NAMALWA (cell line): ENCODE results near the gene NOB1.

Experiments
- DNase-seq: peaks from one replicate; pipeline ENCODE4 v3.0.0-alpha.2; 2015; ENCODE audit warnings: low spot score

NOB1 gene

DNA sequence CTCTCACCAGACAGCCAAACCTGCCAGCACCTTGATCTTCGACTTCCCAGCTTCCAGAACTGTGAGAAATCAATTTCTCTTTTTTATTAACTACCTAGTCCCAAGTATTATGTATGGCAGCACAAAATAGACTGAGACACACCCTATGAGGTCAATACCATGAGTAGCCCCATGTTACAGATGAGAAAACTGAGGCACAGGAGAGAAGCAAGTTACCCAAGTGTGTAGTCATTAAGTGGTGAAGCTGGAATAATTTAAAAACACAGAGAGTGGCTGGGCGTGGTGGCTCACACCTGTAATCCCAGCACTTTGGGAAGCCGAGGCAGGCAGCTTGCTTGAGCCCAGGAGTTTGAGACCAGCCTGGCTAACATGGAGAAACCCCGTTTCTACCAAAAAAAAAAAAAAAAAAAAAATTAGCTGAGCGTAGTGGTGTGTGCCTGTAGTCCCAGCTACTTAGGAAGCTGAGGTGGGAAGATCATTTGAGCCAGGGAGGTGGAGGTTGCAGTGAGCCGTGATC, 33.2 kb downstream of the NOB1 start:
- no peak for DNase-seq

DNA sequence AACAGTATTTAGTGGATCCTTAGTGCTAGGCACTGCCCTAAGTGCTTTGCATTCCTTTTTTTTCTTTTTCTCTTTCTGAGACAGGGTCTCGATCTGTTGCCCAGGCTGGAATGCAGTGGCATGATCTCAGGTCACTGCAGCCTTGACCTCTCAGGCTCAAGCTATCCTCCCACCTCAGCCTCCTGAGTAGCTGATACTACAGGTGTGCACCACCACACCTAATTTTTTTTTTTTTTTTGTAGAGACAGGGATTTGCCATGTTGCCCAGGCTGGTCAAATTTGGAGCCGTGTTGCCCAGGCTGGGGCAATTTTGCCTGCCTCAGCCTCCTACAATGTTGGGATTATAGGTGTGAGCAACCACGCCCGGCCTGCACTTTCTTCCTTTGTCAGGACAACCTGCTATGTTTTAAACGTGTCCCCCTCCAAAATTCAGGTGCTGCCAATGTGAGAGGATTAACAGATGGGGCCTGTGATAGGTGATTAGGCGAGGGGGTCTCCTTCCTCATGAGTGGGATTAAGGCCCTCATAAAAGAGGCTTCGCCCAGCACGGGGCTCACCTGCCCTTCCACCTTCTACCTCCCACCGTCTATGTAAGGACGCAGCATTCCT, 33.8 kb downstream of the NOB1 start:
- DNase-seq = no peak

DNA sequence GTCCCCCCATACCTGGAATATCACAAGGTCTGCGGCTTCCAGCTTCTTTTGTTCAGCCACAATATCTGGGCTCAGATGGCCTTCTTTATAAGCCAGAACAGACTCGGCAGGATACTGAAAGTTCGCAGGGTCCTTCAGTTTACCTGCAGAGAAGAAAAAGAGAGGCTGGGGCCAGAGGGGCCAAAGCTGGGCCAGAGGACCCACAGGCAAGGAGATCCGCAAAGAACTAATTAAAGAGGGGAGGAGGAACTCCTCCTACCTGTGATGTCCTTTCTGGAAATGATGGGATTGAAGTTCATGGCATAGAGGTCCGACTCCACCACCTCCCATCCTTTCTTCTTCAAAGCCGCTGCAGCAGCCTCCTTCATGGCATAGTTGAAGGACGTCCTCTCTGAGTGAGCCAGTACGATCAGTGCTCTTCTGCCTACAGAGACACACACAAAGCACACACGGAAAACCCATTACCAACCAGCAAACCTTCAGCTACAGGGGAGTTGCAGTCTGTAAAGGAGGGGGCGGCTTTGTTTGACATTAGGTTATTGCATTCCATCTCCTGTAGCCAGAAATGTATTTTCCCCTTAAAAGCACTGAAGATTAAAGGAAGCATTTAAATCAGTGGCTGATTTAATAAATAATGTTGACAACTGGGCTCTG, 36.5 kb downstream of the NOB1 start:
- DNase-seq = no peak

DNA sequence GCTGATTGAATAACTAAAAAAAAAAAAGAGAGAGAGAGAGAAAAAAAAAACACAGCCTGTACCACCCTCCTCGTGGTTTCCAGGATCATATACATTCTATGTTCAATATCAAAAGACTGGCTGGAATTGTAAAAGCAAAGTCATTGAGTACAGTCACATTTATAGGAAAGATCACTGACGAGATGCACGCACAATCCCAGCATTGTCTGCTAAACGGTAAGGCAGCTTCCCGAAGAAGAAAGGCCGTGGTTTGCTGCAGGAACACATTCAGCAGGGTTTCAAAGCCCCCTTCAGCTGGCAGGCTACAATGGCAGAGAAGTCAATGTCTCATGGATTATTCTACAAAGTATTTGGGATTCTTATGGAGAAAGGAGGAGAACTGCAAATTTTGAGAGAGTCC, 37.7 kb downstream of the NOB1 start:
- DNase-seq = no peak

DNA sequence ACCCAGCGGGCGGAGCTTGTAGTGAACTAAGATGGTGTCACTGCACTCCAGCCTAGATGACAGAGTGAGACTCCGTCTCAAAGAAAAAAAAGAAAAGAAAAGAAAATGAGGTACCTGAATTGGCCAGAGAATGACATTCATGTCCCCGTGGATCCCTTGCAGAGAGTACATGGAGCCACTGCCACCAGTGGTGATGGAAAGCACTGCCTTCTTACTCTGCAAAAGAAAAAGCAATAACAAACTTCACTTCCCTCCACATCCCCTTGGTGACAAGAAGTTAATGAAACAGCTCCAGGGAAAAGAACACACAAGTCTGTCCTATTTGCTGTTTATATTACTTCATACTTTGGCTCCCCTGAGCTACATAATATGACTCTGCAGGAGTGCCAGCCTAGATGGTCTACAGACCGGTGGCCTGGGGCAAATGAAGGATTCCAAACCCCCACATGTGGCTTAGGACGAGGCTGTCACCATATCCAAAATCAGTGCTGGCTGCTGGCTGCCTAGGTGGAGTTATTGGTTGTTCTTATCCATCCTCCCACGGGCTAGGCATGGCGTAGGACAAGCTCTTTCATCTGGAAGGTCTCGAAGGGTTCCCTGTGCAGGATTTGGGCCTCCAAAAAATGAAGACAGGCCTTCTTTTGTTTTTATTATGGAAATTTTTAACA, 41.7 kb downstream of the NOB1 start:
- DNase-seq = no peak

DNA sequence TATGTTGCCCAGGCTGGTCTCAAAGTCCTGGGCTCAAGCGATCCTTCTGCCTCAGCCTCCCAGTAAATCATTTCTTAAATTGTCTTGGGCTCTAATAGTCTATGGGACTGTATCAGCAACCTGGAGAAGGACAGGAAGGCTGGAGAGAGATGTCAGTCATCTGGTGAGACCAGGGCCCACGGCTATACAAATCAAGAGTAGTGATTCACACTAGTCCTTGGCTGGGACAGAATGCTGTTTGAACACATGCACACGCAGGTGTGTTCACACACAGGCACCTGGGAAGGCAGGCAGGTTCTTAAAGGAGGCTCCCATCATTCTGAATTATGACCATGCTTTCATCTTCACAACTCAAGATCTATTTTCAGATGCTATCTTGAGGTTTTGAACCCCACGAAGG, 42.4 kb downstream of the NOB1 start:
- no peak for DNase-seq

DNA sequence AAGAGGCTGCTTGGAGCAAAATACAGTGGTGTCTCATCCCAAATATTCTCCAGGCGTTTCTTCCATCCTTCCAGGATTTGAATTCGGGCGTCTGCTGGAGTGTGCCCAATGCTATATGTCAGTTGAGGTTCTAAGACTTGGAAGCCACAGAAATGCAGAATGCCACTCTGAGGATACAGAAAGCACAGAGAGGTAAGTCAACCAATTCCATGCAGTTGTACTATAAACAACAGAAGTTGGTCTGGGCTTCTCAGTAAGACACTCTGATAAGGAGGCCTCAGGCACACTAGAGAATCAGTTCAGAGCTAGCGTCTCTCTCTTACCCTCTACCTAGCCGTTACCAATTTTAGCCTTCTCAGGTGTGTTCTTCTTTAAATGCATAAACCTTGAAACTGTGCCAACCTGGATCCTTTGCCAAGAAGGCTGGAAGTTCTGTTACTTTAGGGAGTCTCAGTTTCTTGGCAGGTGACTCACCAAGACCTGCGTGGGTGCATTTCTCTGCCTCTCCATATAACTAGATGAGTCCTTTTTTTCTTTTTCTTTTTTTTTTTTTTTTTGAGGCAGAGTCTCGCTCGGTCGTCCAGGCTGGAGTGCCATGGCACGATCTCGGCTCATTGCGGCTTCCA, 43.5 kb downstream of the NOB1 start:
- no peak for DNase-seq

DNA sequence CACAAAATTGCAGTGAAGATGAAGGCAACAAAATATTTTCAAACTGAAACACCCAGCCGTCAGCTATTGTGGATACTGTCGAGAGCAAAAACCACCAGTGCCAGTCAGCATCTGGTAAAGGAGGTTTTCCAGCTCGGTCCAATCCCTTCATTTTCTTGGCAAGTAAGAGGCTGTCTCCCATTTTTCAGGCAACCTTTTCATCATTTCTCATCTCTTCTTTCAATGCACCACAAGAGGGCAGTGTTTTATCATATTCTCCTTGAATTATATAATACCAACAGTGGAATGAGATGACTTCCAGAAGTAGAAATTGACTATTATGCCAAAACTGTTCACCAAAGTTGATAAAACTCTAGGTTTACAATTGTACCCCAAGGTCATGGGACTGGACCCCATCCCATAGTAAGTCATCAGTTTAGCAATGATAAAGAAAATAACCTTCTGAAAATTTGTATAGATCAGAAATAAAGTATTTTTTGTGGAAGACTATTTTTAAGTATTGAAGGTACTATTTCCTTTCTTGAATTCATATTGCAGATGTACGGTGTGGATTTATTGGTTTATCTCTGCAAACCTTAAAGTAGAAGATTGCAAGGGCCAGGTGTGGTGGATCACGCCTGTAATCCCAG, 45.2 kb downstream of the NOB1 start:
- peak; percentile 80 for DNase-seq

DNA sequence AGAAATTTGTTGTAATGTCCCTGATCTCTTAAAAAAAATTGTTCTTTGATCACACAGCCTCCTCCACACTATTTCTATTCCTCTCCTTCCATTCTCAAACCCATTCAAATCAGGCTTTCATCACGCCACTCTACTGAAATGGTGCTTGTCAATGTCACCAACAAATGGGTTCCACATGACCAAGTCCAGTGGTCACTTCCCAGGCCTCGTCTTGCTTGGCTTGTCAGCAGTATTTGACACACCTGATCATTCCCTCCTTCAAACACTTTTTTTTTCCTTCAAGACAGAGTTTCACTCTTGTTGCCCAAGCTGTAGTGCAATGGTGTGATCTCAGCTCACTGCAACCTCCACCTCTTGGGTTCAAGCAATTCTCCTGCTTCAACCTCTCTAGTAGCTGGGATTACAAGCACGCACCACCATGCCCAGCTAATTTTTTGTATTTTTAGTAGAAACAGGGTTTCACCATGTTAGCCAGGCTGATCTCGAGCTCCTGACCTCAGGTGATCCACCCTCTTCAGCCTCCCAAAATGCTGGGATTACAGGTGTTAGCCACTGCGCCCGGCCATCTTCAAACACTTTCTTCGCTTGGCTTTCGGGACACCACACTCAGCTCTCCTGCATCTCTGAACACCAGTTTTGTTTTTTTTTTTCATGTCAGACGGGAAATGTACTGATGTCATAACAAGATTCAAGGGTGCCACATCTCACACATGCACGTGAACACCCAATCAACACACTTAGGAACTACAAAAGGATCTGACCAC, 46.6 kb downstream of the NOB1 start:
- no peak for DNase-seq

DNA sequence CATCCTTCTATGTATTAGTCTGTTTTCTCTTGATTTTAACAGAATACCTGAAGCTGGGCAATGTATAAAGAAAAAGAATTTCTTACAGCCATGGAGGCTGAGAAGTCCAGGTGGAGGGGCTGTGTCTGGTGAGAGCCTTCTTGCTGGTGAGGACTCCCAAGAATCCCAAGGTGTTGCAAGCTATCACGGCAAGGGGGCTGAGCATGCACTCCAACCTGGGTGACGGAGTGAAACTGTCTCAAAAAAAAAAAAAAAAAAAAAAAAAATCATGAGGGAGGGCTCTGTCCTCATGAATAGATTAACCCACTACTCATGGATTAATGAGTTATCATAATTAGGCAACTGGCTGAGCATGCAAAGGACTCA, 47.8 kb downstream of the NOB1 start:
- no peak for DNase-seq

DNA sequence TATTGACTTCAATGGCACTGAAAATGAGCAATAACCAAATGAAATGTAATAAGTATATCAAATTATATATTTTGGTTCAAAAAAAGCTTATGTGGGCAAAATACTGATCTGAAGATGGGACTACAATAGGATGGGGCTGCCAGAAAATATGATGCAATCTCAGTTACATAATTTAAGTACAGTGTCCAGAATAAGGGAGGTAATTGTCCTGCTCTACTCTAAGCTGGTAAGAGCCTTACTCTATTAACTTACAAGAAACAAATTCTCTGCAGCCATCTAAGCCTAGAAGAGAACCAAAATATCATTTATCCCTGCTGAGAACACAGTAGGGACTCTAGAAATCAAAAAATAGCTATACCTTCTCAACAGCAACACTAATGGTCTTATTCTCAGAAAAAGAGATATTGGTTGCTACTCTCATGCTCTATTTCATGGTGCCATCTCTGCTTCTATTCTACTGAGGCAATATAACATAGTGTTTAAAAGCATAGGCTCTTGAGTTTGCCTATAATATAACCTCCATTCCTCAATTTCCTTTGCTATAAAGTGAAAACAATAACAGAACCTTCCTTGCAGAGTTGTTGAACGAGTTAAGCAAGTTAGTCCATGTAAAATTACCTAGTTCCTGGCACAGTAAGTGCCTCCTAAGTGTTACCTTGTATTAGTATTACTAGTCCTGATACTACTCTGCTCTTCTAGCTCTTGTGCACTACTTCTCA, 48.3 kb downstream of the NOB1 start:
- no peak for DNase-seq

DNA sequence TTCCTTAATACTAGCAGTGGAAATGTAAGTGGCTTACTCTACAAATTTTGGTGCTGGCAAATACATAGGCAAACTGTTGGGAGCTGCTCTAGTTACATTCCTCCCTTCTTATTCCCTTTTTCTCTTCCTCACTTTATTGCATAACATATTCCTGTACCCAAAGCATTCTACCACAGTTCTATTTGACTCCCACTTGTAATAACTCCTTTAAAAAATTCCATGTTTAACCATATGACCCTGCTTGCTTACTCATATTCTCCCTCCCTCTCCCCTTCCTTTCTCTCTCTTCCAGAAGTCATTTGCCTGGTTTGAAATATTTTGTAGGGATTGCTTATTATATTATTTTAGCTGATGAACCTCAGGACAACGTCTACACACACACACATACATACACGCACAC, 51.1 kb downstream of the NOB1 start:
- no peak for DNase-seq

DNA sequence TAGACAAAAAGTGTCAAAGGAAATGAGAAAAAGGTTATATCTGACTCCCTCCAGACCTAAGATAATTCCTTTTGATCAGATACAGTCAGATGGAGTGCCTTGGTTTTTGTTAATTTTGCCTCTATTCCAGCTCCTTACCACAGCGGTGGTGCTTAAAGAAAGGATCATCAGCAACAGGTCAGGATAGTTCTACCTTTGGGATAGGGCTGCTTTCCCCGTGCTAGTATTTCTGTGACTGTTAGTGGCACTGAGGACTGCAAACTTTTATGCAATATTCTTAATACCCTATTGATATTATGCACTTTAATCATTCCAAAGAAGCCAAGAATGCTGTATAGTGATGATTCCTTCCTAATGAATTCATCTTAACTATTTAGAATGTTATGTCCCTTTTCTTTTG, 52.9 kb downstream of the NOB1 start:
- no peak for DNase-seq

DNA sequence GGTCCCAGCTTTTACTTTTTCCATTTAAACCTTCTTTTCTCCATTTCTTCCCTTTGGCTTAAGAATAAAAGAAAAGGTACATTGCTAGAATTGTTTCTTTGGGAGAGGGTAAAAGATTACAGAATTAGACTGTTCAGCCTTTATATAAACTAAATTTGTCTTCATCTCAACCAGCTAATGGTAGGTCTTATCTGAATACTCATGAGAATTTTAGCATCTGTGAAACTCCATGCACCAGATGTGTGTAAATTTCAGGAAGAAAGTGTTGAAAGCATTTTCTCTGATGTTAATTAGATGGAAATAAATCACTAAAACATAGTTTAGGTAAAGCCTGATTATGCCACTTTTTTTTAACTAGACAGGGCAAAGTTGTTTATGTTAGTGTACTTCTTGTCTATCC, 53.3 kb downstream of the NOB1 start:
- no peak for DNase-seq

DNA sequence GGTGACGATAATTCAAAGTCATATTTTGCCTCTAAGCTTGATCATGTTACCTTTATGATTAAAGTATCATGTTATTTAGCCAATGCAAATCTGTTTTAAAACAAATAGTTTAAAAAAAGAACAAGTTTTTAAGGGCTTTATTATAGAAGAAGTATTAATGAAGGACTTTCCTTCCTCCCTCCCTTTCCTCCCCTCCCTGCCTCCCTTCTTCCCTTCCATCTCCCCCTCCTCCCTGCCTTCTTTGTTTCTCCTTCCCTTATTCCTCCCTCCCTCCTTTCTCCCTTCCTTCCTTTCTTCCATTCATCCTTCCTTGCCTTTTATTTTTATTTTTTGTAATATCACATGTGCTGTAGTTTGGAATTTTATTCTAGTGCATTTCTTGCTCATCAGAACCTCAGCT, 54.8 kb downstream of the NOB1 start:
- DNase-seq = no peak

DNA sequence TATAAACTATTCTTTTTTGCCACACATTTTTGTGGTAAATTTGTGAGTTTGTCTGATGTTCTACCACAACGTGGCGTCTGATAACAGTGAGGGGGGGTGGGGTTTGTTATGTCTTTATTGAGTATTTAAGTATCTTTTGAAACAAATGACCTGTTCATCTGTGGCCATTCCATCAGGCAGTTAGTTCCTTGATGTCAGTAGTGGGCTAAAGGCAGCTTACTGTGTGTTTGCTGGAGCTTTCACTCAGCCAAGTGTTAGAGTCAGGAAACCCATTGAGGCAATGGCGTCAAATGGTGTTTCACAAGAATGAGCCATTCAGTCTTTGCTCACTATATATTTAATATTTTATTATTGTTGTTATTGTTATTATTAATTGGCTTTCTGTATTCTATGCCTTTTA, 56.3 kb downstream of the NOB1 start:
- DNase-seq = no peak

DNA sequence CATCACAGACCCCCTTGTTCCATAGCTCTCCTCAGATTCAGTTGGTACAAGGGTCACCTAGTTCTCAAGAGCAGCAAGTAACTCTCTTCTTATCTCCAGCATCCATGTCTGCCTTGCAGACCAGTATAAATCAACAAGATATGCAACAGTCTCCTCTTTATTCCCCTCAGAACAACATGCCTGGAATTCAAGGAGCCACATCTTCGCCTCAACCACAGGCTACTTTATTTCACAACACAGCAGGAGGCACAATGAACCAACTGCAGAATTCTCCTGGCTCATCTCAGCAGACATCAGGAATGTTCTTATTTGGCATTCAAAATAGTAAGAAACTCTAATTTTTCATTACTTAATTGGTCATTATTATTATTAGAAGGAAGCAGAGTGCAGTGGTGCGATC, 60.8 kb downstream of the NOB1 start:
- DNase-seq = no peak

DNA sequence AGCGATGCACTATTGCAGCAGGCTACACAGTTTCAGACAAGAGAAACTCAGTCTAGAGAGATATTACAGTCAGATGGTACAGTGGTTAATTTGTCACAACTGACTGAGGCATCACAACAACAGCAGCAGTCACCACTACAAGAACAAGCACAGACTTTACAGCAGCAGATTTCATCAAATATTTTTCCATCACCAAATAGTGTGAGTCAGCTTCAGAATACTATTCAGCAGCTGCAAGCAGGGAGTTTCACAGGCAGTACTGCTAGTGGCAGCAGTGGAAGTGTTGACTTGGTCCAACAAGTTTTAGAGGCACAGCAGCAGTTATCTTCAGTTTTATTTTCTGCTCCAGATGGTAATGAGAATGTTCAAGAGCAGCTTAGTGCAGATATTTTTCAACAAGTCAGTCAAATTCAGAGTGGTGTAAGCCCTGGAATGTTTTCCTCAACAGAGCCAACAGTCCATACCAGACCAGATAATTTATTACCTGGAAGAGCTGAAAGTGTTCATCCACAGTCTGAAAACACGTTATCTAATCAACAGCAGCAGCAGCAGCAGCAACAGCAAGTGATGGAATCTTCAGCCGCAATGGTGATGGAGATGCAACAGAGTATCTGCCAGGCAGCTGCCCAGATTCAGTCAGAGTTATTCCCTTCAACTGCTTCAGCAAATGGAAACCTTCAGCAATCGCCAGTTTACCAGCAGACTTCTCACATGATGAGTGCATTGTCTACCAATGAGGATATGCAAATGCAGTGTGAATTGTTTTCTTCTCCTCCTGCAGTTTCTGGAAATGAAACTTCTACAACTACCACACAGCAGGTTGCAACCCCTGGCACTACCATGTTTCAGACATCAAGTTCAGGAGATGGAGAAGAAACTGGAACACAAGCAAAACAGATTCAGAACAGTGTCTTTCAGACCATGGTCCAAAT, 62.5 kb downstream of the NOB1 start:
- DNase-seq = no peak
